CD4-positive, alpha-beta memory T cell (primary cell): Measurements from ENCODE around the gene SMCHD1. TPM values are rescaled to one million over a fixed set of nuclear protein-coding genes. Genes with fewer than 3 reads are reported as not detected.
"Not testable (repeated sequence)": the region's sequence is repeated elsewhere in the genome, so short reads cannot be mapped to it uniquely, and the experiment has no call there.

Experiments
- CTCF ChIA-PET: fragments of 350-600 bp; sonication (Branson Sonifier 250); formaldehyde crosslinking; loops from one replicate; lab custom pipeline; 2021; ENCODE audit warnings: inconsistent platforms; ENCODE audit not compliant: partially characterized antibody; lab: Charles Lee
- POLR2A ChIA-PET: fragments of 350-600 bp; sonication (Branson Sonifier 250); formaldehyde crosslinking; loops from one replicate; lab custom pipeline; 2021; ENCODE audit not compliant: partially characterized antibody; lab: Charles Lee
- DNase-seq, 5 donors: peaks; one replicate each; pipeline versions ENCODE4 v3.0.0 to v3.0.0-alpha.2; 2020 to 2022; ENCODE audit warnings: mixed read lengths in 1 of 5
- H3K27ac ChIP-seq: one replicate; pipeline ENCODE4 v1.7.0; 2013; ENCODE audit warnings: low read depth, low read length
- H3K27me3 ChIP-seq: 2 replicates; pipeline ENCODE4 v1.7.0; 2013; ENCODE audit warnings: mild to moderate bottlenecking, low read length, moderate library complexity; ENCODE audit not compliant: insufficient read depth
- H3K36me3 ChIP-seq: 2 replicates; pipeline ENCODE4 v1.7.0; 2013; ENCODE audit warnings: mild to moderate bottlenecking, low read length, moderate library complexity; ENCODE audit not compliant: insufficient read depth
- H3K4me1 ChIP-seq: 2 replicates; pipeline ENCODE4 v1.7.0; 2013; ENCODE audit warnings: mild to moderate bottlenecking, low read length, moderate library complexity; ENCODE audit not compliant: insufficient read depth
- H3K4me3 ChIP-seq, 2 donors: one replicate each; pipeline ENCODE4 v1.7.0; 2013; ENCODE audit warnings: low read length in 2 of 2, mild to moderate bottlenecking in 1 of 2
- H3K9me3 ChIP-seq, 2 donors: one replicate each; pipeline ENCODE4 v1.7.0; 2013; ENCODE audit warnings: low read length in 2 of 2, control low read depth in 1 of 2; ENCODE audit not compliant: control insufficient read depth in 1 of 2
- H3K27ac Mint-ChIP-seq, 7 donors: one replicate each; pipeline ENCODE4 v1.8.0; 2020 to 2021; ENCODE audit warnings: mixed read lengths in 7 of 7, mild to moderate bottlenecking in 6 of 7, inconsistent platforms in 3 of 7, moderate library complexity in 3 of 7
- H3K27me3 Mint-ChIP-seq, 2 donors: one replicate each; pipeline ENCODE4 v1.8.0; 2020 to 2021; ENCODE audit warnings: mixed read lengths in 2 of 2
- H3K36me3 Mint-ChIP-seq, 2 donors: one replicate each; pipeline ENCODE4 v1.8.0; 2020 to 2021; ENCODE audit warnings: mixed read lengths in 2 of 2, inconsistent platforms in 1 of 2, mild to moderate bottlenecking in 1 of 2
- H3K4me1 Mint-ChIP-seq, 4 donors: one replicate each; pipeline ENCODE4 v1.8.0; 2020 to 2021; ENCODE audit warnings: mixed read lengths in 4 of 4, mild to moderate bottlenecking in 1 of 4
- H3K4me3 Mint-ChIP-seq, 8 donors: one replicate each; pipeline ENCODE4 v1.8.0; 2020 to 2021; ENCODE audit warnings: mixed read lengths in 8 of 8, mild to moderate bottlenecking in 7 of 8, moderate library complexity in 6 of 8, inconsistent platforms in 3 of 8
- H3K9me3 Mint-ChIP-seq, 8 donors: one replicate each; pipeline ENCODE4 v1.8.0; 2020 to 2021; ENCODE audit warnings: mixed read lengths in 8 of 8, mild to moderate bottlenecking in 5 of 8, inconsistent platforms in 3 of 8, moderate library complexity in 1 of 8
- intact Hi-C: fragments of 100-400 bp; cut with micrococcal nuclease; formaldehyde crosslinking; loops from one replicate; pipeline ENCODE4 v1.15.1; 2023
- polyA plus RNA-seq, 2 donors: library from polyadenylated mRNA; unstranded; fragments of 300-500 nt; fragmentation: Illumina TruSeq; gene quantifications; one replicate each; pipeline ENCODE4 v1.2.3, GENCODE V29; 2021
- total RNA-seq, 2 experiments: library from RNA; stranded (reverse); gene quantifications; one replicate each; pipeline ENCODE4 v1.2.3, GENCODE V29; 2021

The SMCHD1 gene
- total and polyA plus RNA-seq, 4 experiments from 2014 or later: 22.1 to 288 (median 164) TPM

- H3K27ac ChIP-seq: no peak overlapping the region
- ChIA-PET CTCF (no interaction called here), POLR2A (interaction anchor here (1.0 to 1.6 kb wide), 2 partner anchors 13 to 43 kb away, joined by 3 read pairs; no protein-coding TSS in a partner anchor)
- H3K27me3 Mint-ChIP-seq: no peaks in the 10 kb centered on the region
- H3K36me3 ChIP-seq: peaks cover 64% of the 10 kb centered on the region
- peaks cover 39 to 68% (median 53%) of the 10 kb centered on the region in 4 donors for H3K4me1 Mint-ChIP-seq
- H3K4me3 Mint-ChIP-seq: no peak overlapping the region
- peaks cover 52% of the 10 kb centered on the region for H3K4me1 ChIP-seq
- H3K27me3 ChIP-seq: no peaks in the 10 kb centered on the region
- intact Hi-C loops: no loop called here
- H3K9me3 ChIP-seq: no peaks in the 10 kb centered on the region
- H3K36me3 Mint-ChIP-seq: peaks cover 79 to 87% of the 10 kb centered on the region in 2 donors
- peak overlapping the region in 4 of 7 donors; percentile 19 to 81 (median 60) for H3K27ac Mint-ChIP-seq
- peak in 1 of 5 donors; percentile 29 for DNase-seq
- H3K9me3 Mint-ChIP-seq: no peaks in the 10 kb centered on the region
- H3K4me3 ChIP-seq: no peak overlapping the region
These were observed 61.1 kb downstream of the SMCHD1 start for GRCh38 chr18:2716394-2717326.

GRCh38 chr18:2717407-2717806 is 61.9 kb downstream of the SMCHD1 start:
- H3K9me3 Mint-ChIP-seq: no peaks in the 10 kb centered on the region
- no peak overlapping the region for H3K27ac ChIP-seq
- H3K36me3 ChIP-seq: peaks cover 64% of the 10 kb centered on the region
- H3K4me3 ChIP-seq: no peak overlapping the region
- H3K27ac Mint-ChIP-seq: peak overlapping the region in 3 of 7 donors; percentile 29 to 81 (median 37)
- ChIA-PET CTCF (no interaction called here), POLR2A (interaction anchor here (1.0 kb wide), 1 partner anchor 43 kb away, joined by 3 read pairs; no protein-coding TSS in a partner anchor)
- peaks cover 72 to 87% of the 10 kb centered on the region in 2 donors for H3K36me3 Mint-ChIP-seq
- no peaks in the 10 kb centered on the region for H3K27me3 ChIP-seq
- no peak for DNase-seq
- H3K4me1 ChIP-seq: peaks cover 52% of the 10 kb centered on the region
- peaks cover 37 to 64% (median 49%) of the 10 kb centered on the region in 4 donors for H3K4me1 Mint-ChIP-seq
- H3K4me3 Mint-ChIP-seq: no peak overlapping the region
- no peaks in the 10 kb centered on the region for H3K9me3 ChIP-seq
- no peaks in the 10 kb centered on the region for H3K27me3 Mint-ChIP-seq
- intact Hi-C loops: no loop called here

- POLR2A ChIA-PET: no interaction called here
- Mint-ChIP-seq H3K36me3 (peaks cover 70 to 88% of the 10 kb centered on the region in 2 donors), H3K27ac (peak overlapping the region in 1 of 7 donors; percentile 62), H3K27me3 (no peaks in the 10 kb centered on the region), H3K4me3 (no peak overlapping the region), H3K4me1 (peaks cover 33 to 63% (median 46%) of the 10 kb centered on the region in 4 donors), H3K9me3 (no peaks in the 10 kb centered on the region)
- no peak for DNase-seq
- CTCF ChIA-PET: no interaction called here
- no peaks in the 10 kb centered on the region for H3K27me3 ChIP-seq
- H3K27ac ChIP-seq: no peak overlapping the region
- intact Hi-C loops: no loop called here
- peaks cover 37% of the 10 kb centered on the region for H3K4me1 ChIP-seq
- H3K9me3 ChIP-seq: no peaks in the 10 kb centered on the region
- H3K36me3 ChIP-seq: peaks cover 73% of the 10 kb centered on the region
- no peak overlapping the region for H3K4me3 ChIP-seq
These were observed 63.5 kb downstream of the SMCHD1 start for GRCh38 chr18:2719040-2719439.

GRCh38 chr18:2723207-2723606 is 67.7 kb downstream of the SMCHD1 start:
- Mint-ChIP-seq H3K4me1 (peaks cover 30 to 55% (median 38%) of the 10 kb centered on the region in 4 donors), H3K27ac (peak overlapping the region in 4 of 7 donors; percentile 50 to 77 (median 59)), H3K27me3 (no peaks in the 10 kb centered on the region), H3K4me3 (no peak overlapping the region), H3K9me3 (no peaks in the 10 kb centered on the region), H3K36me3 (peaks cover 50 to 79% of the 10 kb centered on the region in 2 donors)
- POLR2A ChIA-PET: no interaction called here
- no peak for DNase-seq
- H3K27me3 ChIP-seq: no peaks in the 10 kb centered on the region
- H3K4me3 ChIP-seq: no peak overlapping the region
- no peak overlapping the region for H3K27ac ChIP-seq
- H3K4me1 ChIP-seq: peaks cover 9% of the 10 kb centered on the region
- intact Hi-C loops: loop anchor here (5.0 to 10.0 kb wide), 2 partner anchors 41 to 52 kb away; no protein-coding TSS in a partner anchor
- H3K9me3 ChIP-seq: no peaks in the 10 kb centered on the region
- CTCF ChIA-PET: no interaction called here
- H3K36me3 ChIP-seq: peaks cover 55% of the 10 kb centered on the region

GRCh38 chr18:2729757-2730156 is 74.2 kb downstream of the SMCHD1 start:
- Histone ChIP-seq H3K9me3 (no peaks in the 10 kb centered on the region), H3K27ac (no peak overlapping the region), H3K27me3 (no peaks in the 10 kb centered on the region), H3K4me1 (no peaks in the 10 kb centered on the region), H3K36me3 (peaks cover 61% of the 10 kb centered on the region), H3K4me3 (no peak overlapping the region)
- Mint-ChIP-seq H3K27ac (no peak overlapping the region), H3K36me3 (peaks cover 45 to 79% of the 10 kb centered on the region in 2 donors), H3K9me3 (no peaks in the 10 kb centered on the region), H3K27me3 (no peaks in the 10 kb centered on the region), H3K4me3 (no peak overlapping the region), H3K4me1 (peaks cover 13 to 21% (median 19%) of the 10 kb centered on the region in 4 donors)
- intact Hi-C loops: loop anchor here (5.0 to 10.0 kb wide), 2 partner anchors 37 to 45 kb away; no protein-coding TSS in a partner anchor
- CTCF ChIA-PET: interaction anchor here (0.6 to 1.5 kb wide), 2 partner anchors 13 to 161 kb away, joined by 3 to 4 read pairs; no protein-coding TSS in a partner anchor
- POLR2A ChIA-PET: interaction anchor here (1.3 kb wide), 1 partner anchor 13 kb away, joined by 3 read pairs; no protein-coding TSS in a partner anchor
- no peak for DNase-seq

- ChIA-PET POLR2A (no interaction called here), CTCF (interaction anchor here (0.6 kb wide), 1 partner anchor 164 kb away, joined by 4 read pairs; no protein-coding TSS in a partner anchor)
- intact Hi-C loops: no loop called here
- peaks cover 85 to 89% of the 10 kb centered on the region in 2 donors for H3K36me3 Mint-ChIP-seq
- H3K36me3 ChIP-seq: peaks cover 80% of the 10 kb centered on the region
- H3K4me1 Mint-ChIP-seq: peaks cover 3 to 16% (median 13%) of the 10 kb centered on the region in 4 donors
- no peaks in the 10 kb centered on the region for H3K4me1 ChIP-seq
- no peaks in the 10 kb centered on the region for H3K9me3 Mint-ChIP-seq
- H3K4me3 ChIP-seq: no peak overlapping the region
- no peak overlapping the region for H3K4me3 Mint-ChIP-seq
- no peaks in the 10 kb centered on the region for H3K9me3 ChIP-seq
- H3K27me3 ChIP-seq: no peaks in the 10 kb centered on the region
- no peak overlapping the region for H3K27ac ChIP-seq
- H3K27ac Mint-ChIP-seq: peak overlapping the region in 3 of 7 donors; percentile 31 to 51 (median 38)
- no peak for DNase-seq
- no peaks in the 10 kb centered on the region for H3K27me3 Mint-ChIP-seq
These were observed 81.3 kb downstream of the SMCHD1 start for GRCh38 chr18:2736823-2737222.

GRCh38 chr18:2740082-2740481 is 84.6 kb downstream of the SMCHD1 start:
- H3K27ac ChIP-seq, H3K4me1 ChIP-seq, H3K4me3 Mint-ChIP-seq, H3K27me3 Mint-ChIP-seq, H3K27ac Mint-ChIP-seq, POLR2A ChIA-PET, CTCF ChIA-PET, intact Hi-C loops, H3K27me3 ChIP-seq, DNase-seq, H3K9me3 ChIP-seq, H3K9me3 Mint-ChIP-seq, H3K4me3 ChIP-seq: not testable (repeated sequence)
- Mint-ChIP-seq H3K4me1 (peaks cover 7 to 16% (median 14%) of the 10 kb centered on the region in 4 donors), H3K36me3 (peaks cover 80 to 88% of the 10 kb centered on the region in 2 donors)
- H3K36me3 ChIP-seq: peaks cover 80% of the 10 kb centered on the region
